K562 (cell line): ENCODE measurements around the gene FRMD1. TPM values are rescaled to one million over a fixed set of nuclear protein-coding genes. Genes with fewer than 3 reads are reported as not detected.

Experiments used
- ATAC-seq: fragments of 200-7000 bp; cut with Tn5 transposase; 3 replicates; pipeline ENCODE4 v1.9.1; 2020; ENCODE audit warnings: moderate library complexity
- BruUV-seq: library from RNA; stranded (reverse); fragments of 400-500 nt; replicated peaks from 2 replicates; lab custom pipeline; 2021; lab: Mats Ljungman, UMichigan
- CTCF ChIA-PET: fragments of 300-600 bp; formaldehyde crosslinking; extraction: SDS; loops from one replicate; lab custom pipeline; 2021; ENCODE audit warnings: low intra/inter-chr PET ratio; lab: Yijun Ruan, JAX
- POLR2A ChIA-PET: fragments of 300-600, 350-650 bp; sonication (Branson Sonifier 250); formaldehyde crosslinking; extraction: SDS; loops from one replicate; lab custom pipeline; 2021; ENCODE audit warnings: antibody characterized with exemption, inconsistent platforms; lab: Yijun Ruan, JAX
- DNase-seq, 4 experiments: peaks; one replicate each; pipeline versions ENCODE4 v3.0.0 to v3.0.0-alpha.2; 2011 to 2018; ENCODE audit warnings: low spot score in 3 of 4, mixed read lengths in 3 of 4; ENCODE audit errors: extremely low read depth in 1 of 4
- FAIRE-seq: peaks from 2 replicates; lab custom pipeline; 2011; peaks lifted over from hg19 to GRCh38; lab: Jason Lieb, UNC
- H2AFZ ChIP-seq: 2 replicates; pipeline ENCODE4 v1.6.0; 2011; ENCODE audit warnings: low read depth, low read length, control low read depth, inconsistent platforms
- H3K27ac ChIP-seq: fragments of 200-600 bp; 3 replicates; pipeline ENCODE4 v1.8.0; 2011; ENCODE audit warnings: low read depth, mild to moderate bottlenecking, control low read depth, inconsistent platforms, low read length, moderate library complexity, mixed read lengths; ENCODE audit errors: extremely low read depth
- H3K27me3 ChIP-seq, 2 experiments: fragments of 300-600 bp in 1 of 2; 2 replicates in 1 of 2; 3 replicates in 1 of 2; pipeline versions ENCODE4 v1.6.0 to v1.8.0; 2011; ENCODE audit warnings: inconsistent platforms in 2 of 2, low read length in 2 of 2, mild to moderate bottlenecking in 1 of 2, mixed read lengths in 1 of 2, moderate library complexity in 1 of 2; ENCODE audit not compliant: control insufficient read depth in 2 of 2, insufficient read depth in 2 of 2
- H3K36me3 ChIP-seq: fragments of 300-600 bp; 3 replicates; pipeline ENCODE4 v1.8.0; 2011; ENCODE audit warnings: mild to moderate bottlenecking, low read length, inconsistent platforms; ENCODE audit not compliant: control insufficient read depth, insufficient read depth
- H3K4me1 ChIP-seq, 2 experiments: fragments of 200-600 bp in 1 of 2; replicated peaks in 1 of 2; 2 replicates in 1 of 2; 3 replicates in 1 of 2; pipeline versions ENCODE4 v1.5.1 to v1.8.0; 2011; ENCODE audit warnings: inconsistent platforms in 2 of 2, low read length in 2 of 2, mild to moderate bottlenecking in 1 of 2, mixed read lengths in 1 of 2, moderate library complexity in 1 of 2; ENCODE audit not compliant: control insufficient read depth in 2 of 2, insufficient read depth in 2 of 2
- H3K4me2 ChIP-seq: 2 replicates; pipeline ENCODE4 v1.6.1; 2011; ENCODE audit warnings: low read length, control low read depth, inconsistent platforms, mixed read lengths; ENCODE audit not compliant: insufficient read depth
- H3K4me3 ChIP-seq: fragments of 200-600 bp; sonication (generic), shearing (Covaris generic); 2 replicates; pipeline ENCODE4 v1.5.1; 2016; ENCODE audit warnings: control low read depth, inconsistent platforms
- H3K79me2 ChIP-seq: fragments of 200-600 bp; 3 replicates; pipeline ENCODE4 v1.8.0; 2011; ENCODE audit warnings: low read length, inconsistent platforms; ENCODE audit not compliant: control insufficient read depth, insufficient read depth
- H3K9ac ChIP-seq, 2 experiments: 2 replicates each; pipeline versions ENCODE4 v1.6.0 to v1.6.1; 2011; ENCODE audit warnings: low read depth in 2 of 2, low read length in 2 of 2, control low read depth in 1 of 2, inconsistent platforms in 1 of 2, mild to moderate bottlenecking in 1 of 2, mixed read lengths in 1 of 2; ENCODE audit not compliant: insufficient read depth in 1 of 2
- H3K9me1 ChIP-seq: one replicate; pipeline ENCODE4 v1.6.0; 2011; ENCODE audit warnings: inconsistent platforms, mild to moderate bottlenecking, low read length, moderate library complexity; ENCODE audit not compliant: control insufficient read depth, insufficient read depth
- H3K9me3 ChIP-seq: replicated peaks from 2 replicates; pipeline ENCODE4 v1.5.1; 2011; ENCODE audit warnings: low read depth, low read length, inconsistent platforms; ENCODE audit not compliant: control insufficient read depth, insufficient read depth
- H4K20me1 ChIP-seq: replicated peaks from 2 replicates; pipeline ENCODE4 v1.6.1; 2011; ENCODE audit warnings: low read length, inconsistent platforms, mixed read lengths; ENCODE audit not compliant: control insufficient read depth, insufficient read depth
- CBX1 ChIP-seq: sonication (generic); IDR thresholded peaks from 2 replicates; pipeline ENCODE4 v1.6.1; 2016; ENCODE audit warnings: antibody characterized with exemption, low read depth, mild to moderate bottlenecking
- COPS2 ChIP-seq: fragments of 450-650 bp; conservative IDR thresholded peaks from 2 replicates; pipeline ENCODE4 v1.6.1; 2016; ENCODE audit warnings: mild to moderate bottlenecking, moderate library complexity
- CTBP1 ChIP-seq: fragments of 450-650 bp; IDR thresholded peaks from 2 replicates; pipeline ENCODE4 v1.6.1; 2016; ENCODE audit warnings: borderline replicate concordance
- GABPB2 ChIP-seq: fragments of 250-450 bp; sonication (Bioruptor Pico); conservative IDR thresholded peaks from 2 replicates; pipeline ENCODE4 v1.5.1; 2021; ENCODE audit warnings: mild to moderate bottlenecking
- HDAC2 ChIP-seq: fragments of 450-650 bp; IDR thresholded peaks from 2 replicates; pipeline ENCODE4 v1.6.1; 2016; ENCODE audit warnings: mild to moderate bottlenecking
- HMG20A ChIP-seq: fragments of 450-650 bp; formaldehyde crosslinking; conservative IDR thresholded peaks from 2 replicates; pipeline ENCODE4 v1.4.0; 2020; ENCODE audit warnings: mild to moderate bottlenecking, mixed read lengths
- HNRNPH1 ChIP-seq: fragments of 200-400 bp; formaldehyde crosslinking; optimal IDR thresholded peaks from 2 replicates; pipeline ENCODE3; 2017; ENCODE audit warnings: low read depth, mild to moderate bottlenecking, low read length, moderate library complexity
- MITF ChIP-seq: IDR thresholded peaks from 2 replicates; pipeline ENCODE4 v1.6.1; 2014; ENCODE audit warnings: antibody characterized with exemption
- PHB ChIP-seq: fragments of 250-450 bp; sonication (Bioruptor Pico); IDR thresholded peaks from 2 replicates; pipeline ENCODE4 v1.5.0; 2021
- RBBP5 ChIP-seq: fragments of 200-600 bp; sonication (generic); IDR thresholded peaks from 2 replicates; pipeline ENCODE4 v1.6.1; 2012; ENCODE audit warnings: borderline replicate concordance, mild to moderate bottlenecking, low read length, control low read depth, inconsistent platforms; ENCODE audit not compliant: insufficient read depth, poor library complexity, severe bottlenecking
- SMARCE1 ChIP-seq: fragments of 450-650 bp; IDR thresholded peaks from 2 replicates; pipeline ENCODE4 v1.7.1; 2016; ENCODE audit warnings: mild to moderate bottlenecking
- SRSF1 ChIP-seq: fragments of 200-400 bp; formaldehyde crosslinking; IDR thresholded peaks from 2 replicates; pipeline ENCODE4 v1.6.1; 2017; ENCODE audit warnings: mild to moderate bottlenecking, low read depth, low read length, moderate library complexity
- ZC3H11A ChIP-seq: IDR thresholded peaks from 2 replicates; pipeline ENCODE4 v1.6.1; 2012; ENCODE audit warnings: low read depth, low read length, improper control_type of control experiment
- ZNF184 ChIP-seq: sonication (generic); formaldehyde crosslinking; IDR thresholded peaks from 2 replicates; pipeline ENCODE4 v1.5.0; 2020; ENCODE audit warnings: missing genetic modification reagents
- ZNF445 ChIP-seq: fragments of 250-450 bp; sonication (Bioruptor Pico); IDR thresholded peaks from 2 replicates; pipeline ENCODE4 v1.4.0; 2020; ENCODE audit warnings: low read depth, mild to moderate bottlenecking, moderate library complexity
- ZNF561 ChIP-seq: fragments of 450-650 bp; formaldehyde crosslinking; conservative IDR thresholded peaks from 2 replicates; pipeline ENCODE4 v1.4.0; 2020; ENCODE audit warnings: mild to moderate bottlenecking, moderate library complexity
- WGBS: fragments of 100-300 bp; shearing (Covaris generic); methylation state at CpG from one replicate; pipeline ENCODE4 v1.1.6; 2016; ENCODE audit warnings: low coverage, mixed read lengths; ENCODE audit not compliant: insufficient coverage; ENCODE audit errors: missing lambda C conversion rate; 5-methylcytosine and 5-hydroxymethylcytosine counted together
- in situ Hi-C: fragments of 300-500 bp; cut with MboI; formaldehyde crosslinking; loops from 4 replicates; pipeline ENCODE4 v1.15.0; 2018; ENCODE audit warnings: inconsistent platforms, mixed read lengths
- intact Hi-C: fragments of 100-400 bp; cut with micrococcal nuclease; formaldehyde crosslinking; loops from 2 replicates; pipeline ENCODE4 v1.14.2; 2022
- polyA plus RNA-seq, 8 experiments: library from polyadenylated mRNA; depleted of rRNA in 4 of 8; stranded (reverse) in 5 of 8; unstranded in 3 of 8; fragments of >200 nt; fragmentation: Nextera tagmentation in 2 of 8; fragmentation: Illumina TruSeq in 1 of 8; extraction: Ambion mirVana in 2 of 8; extraction: Trizol in 1 of 8; gene quantifications; 2 replicates each; pipeline versions ENCODE4 v1.2.1 to v1.2.3, GENCODE V29; 2011 to 2014; ENCODE audit warnings: inconsistent platforms in 1 of 8, missing spikeins in 1 of 8
- total RNA-seq, 7 experiments: library from RNA; depleted of rRNA in 6 of 7; stranded (reverse); fragments of >200 nt in 6 of 7; fragmentation: Illumina TruSeq in 2 of 7; extraction: Trizol in 2 of 7; gene quantifications; 2 replicates each; pipeline versions ENCODE4 v1.2.1 to v1.2.3, GENCODE V29; 2011 to 2021; ENCODE audit warnings: low replicate concordance in 1 of 7
- TF ChIP-seq, protein P1 (sequence below): IDR thresholded peaks from 3 replicates; pipeline ENCODE4 v1.6.1; 2011; ENCODE audit warnings: borderline replicate concordance, mild to moderate bottlenecking; ENCODE audit not compliant: insufficient read length, insufficient read depth

FRMD1 gene
- total and polyA plus RNA-seq, 9 of the 15 experiments (the other 6 are each of a cell fraction or from before 2014, with no cell fraction given) = 0.01 to 0.04 (median 0.01) TPM; not detected in 6

GRCh38 chr6:168033791-168034190, 45.2 kb downstream of the FRMD1 start:
- H3K4me2 ChIP-seq = no peak overlapping the region
- H4K20me1 ChIP-seq = peaks cover 6% of the 10 kb centered on the region; the same call in 1 of the 2 replicates
- DNase-seq (no peak), FAIRE-seq (no peak), ATAC-seq (no peak)
- WGBS = 74% methylated on average over 12 of the region's 12 CpGs
- H3K4me3 ChIP-seq = no peak overlapping the region
- in situ Hi-C loops (no loop called here), intact Hi-C loops (no loop called here)
- no peak overlapping the region for H3K9ac ChIP-seq
- H2AFZ ChIP-seq = no peak overlapping the region
- ChIA-PET POLR2A (no interaction called here), CTCF (no interaction called here)
- H3K36me3 ChIP-seq = no peaks in the 10 kb centered on the region
- H3K27me3 ChIP-seq = peaks cover 12 to 46% of the 10 kb centered on the region in 2 experiments
- peaks cover 10 to 14% of the 10 kb centered on the region in 2 experiments for H3K4me1 ChIP-seq
- no peaks in the 10 kb centered on the region for H3K9me3 ChIP-seq
- no TSS peak for BruUV-seq
- H3K27ac ChIP-seq = no peak overlapping the region
- no peaks in the 10 kb centered on the region for H3K79me2 ChIP-seq
- TF ChIP-seq GABPB2 (no peak), ZC3H11A (no peak), ZNF445 (CRISPR knock-in tag) (no peak), PHB (CRISPR knock-in tag) (no peak), ZNF561 (CRISPR knock-in tag) (no peak), CBX1 (no peak), MITF (no peak), HMG20A (CRISPR knock-in tag) (no peak), RBBP5 (no peak), CTBP1 (no peak), SRSF1 (no peak), SMARCE1 (no peak), HNRNPH1 (no peak), HDAC2 (no peak), COPS2 (no peak), ZNF184 (no peak)
- TF ChIP-seq, protein P1, sequence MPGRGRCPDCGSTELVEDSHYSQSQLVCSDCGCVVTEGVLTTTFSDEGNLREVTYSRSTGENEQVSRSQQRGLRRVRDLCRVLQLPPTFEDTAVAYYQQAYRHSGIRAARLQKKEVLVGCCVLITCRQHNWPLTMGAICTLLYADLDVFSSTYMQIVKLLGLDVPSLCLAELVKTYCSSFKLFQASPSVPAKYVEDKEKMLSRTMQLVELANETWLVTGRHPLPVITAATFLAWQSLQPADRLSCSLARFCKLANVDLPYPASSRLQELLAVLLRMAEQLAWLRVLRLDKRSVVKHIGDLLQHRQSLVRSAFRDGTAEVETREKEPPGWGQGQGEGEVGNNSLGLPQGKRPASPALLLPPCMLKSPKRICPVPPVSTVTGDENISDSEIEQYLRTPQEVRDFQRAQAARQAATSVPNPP = no peak
- H3K9me1 ChIP-seq = no peaks in the 10 kb centered on the region
